ENCODE data around the gene CASP9.
"Not testable (repeated sequence)": the region's sequence is repeated elsewhere in the genome, so short reads cannot be mapped to it uniquely, and the experiment has no call there.

The CASP9 gene

GRCh38 chr1:15471723-15472122 lies 52.3 kb downstream of the CASP9 start:
- not testable (repeated sequence) for DNase-seq (ENCODE audit: low read depth in 2 of 2, low spot score in 1 of 2)

DNA sequence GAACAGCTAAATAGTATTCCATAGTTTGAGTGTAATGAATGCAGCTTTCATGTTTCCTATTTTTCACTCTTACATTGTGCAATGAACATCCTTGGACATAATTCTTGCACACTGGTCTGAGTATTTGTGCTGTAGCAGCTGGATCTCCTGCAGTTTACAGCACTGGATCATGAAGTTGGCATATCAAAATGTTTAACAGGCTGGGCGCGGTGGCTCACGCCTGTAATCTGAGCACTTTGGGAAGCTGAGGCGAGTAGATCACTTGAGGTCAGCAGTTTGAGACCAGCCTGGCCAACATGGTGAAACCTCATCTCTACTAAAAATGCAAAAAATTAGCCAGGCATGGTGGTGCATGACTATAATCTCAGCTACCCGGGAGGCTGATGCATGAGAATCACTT lies 52.9 kb downstream of the CASP9 start:
- not testable (repeated sequence) for DNase-seq (ENCODE audit: low read depth in 2 of 2, low spot score in 1 of 2)

DNA sequence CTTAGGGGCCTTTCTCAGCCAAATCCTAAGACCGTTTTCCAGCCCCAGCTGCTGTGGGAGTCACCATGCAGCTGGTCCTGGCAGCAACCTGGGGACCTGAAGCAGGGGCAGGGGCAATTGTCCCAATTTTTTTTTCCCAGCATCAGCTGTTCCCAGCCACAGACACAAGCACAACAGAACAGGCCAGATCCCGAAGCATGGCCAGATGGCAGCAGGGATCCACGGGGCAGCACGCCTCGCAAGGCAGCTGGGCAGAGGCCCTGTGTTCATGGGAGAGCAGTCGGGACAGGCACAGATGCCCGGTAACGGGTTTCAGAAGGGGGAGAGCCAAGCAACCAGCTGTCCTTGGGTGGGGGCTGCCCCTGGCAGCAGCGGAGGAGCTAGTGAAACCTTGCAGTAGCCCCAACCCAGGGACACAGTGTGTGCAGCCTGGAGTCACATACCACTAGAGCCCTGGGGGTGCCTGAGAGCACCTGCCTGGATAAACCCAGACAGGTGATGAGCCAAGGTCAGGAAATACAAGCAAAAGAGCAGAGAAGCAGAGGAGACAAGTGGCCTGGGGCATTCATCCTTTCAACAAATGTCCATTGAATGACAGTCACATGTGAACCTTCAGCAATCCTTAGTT lies 54.1 kb downstream of the CASP9 start:
- DNase-seq (ENCODE audit: low read depth in 2 of 2, low spot score in 1 of 2): not testable (repeated sequence)

GRCh38 chr1:15469361-15469760 lies 54.7 kb downstream of the CASP9 start:
- DNase-seq (ENCODE audit: low read depth in 2 of 2, low spot score in 1 of 2): no peak

- DNase-seq (ENCODE audit: low read depth in 2 of 2, low spot score in 1 of 2): no peak
These were observed 55.9 kb downstream of the CASP9 start for GRCh38 chr1:15468145-15468544.

DNA sequence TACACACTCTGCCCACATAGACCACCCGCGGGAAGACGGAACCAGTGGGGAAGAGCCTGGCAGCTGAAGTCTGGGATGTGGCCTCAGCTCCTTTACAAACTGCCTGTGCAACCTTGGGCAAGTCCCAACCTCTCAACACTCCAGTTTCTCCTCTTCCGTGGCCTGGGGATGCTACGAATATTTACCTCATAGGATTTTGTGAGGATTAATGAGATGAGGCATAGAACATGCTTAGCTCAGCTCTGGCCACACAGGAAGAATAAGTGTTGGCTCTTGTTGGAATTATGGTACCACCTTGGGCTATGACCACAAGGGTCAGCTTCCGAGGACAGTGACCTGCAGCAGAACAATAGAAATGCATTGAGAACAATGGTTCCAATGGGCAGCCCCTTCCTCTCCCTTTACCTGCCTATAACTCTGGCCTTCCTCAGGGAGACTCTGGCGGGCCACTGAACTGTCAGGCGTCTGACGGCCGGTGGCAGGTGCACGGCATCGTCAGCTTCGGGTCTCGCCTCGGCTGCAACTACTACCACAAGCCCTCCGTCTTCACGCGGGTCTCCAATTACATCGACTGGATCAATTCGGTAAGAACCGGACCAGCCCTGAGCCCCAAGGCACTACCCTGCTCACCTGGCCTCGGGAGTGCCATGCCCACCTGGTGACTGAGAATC lies 56.9 kb downstream of the CASP9 start:
- not testable (repeated sequence) for DNase-seq (ENCODE audit: low read depth in 2 of 2, low spot score in 1 of 2)

GRCh38 chr1:15465674-15466073 lies 58.3 kb downstream of the CASP9 start:
- DNase-seq (ENCODE audit: low read depth in 2 of 2, low spot score in 1 of 2): no peak

DNA sequence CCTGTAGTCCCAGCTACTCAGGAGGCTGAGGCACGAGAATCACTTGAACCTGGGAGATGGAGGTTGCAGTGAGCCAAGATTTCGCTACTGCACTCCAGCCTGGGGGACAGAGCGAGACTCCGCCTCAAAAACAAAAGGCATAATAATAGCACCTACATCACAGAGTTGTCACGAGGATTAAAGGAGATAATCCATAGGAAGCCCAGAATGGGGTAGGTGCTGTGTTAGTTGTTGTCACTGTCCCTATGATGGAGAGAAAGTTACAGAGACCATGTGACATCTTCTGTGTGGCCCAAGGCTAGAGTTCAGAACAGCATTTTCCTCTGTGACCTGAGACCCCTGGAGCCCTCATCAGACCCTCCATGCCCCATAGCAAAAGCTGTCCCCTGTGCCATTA lies 60.1 kb downstream of the CASP9 start:
- not testable (repeated sequence) for DNase-seq (ENCODE audit: low read depth in 2 of 2, low spot score in 1 of 2)

- DNase-seq (ENCODE audit: low read depth in 2 of 2, low spot score in 1 of 2): not testable (repeated sequence)
These were observed 60.8 kb downstream of the CASP9 start for GRCh38 chr1:15463064-15463800.

GRCh38 chr1:15460708-15461095 lies 63.3 kb downstream of the CASP9 start:
- no peak for DNase-seq (ENCODE audit: low read depth in 2 of 2, low spot score in 1 of 2)

DNA sequence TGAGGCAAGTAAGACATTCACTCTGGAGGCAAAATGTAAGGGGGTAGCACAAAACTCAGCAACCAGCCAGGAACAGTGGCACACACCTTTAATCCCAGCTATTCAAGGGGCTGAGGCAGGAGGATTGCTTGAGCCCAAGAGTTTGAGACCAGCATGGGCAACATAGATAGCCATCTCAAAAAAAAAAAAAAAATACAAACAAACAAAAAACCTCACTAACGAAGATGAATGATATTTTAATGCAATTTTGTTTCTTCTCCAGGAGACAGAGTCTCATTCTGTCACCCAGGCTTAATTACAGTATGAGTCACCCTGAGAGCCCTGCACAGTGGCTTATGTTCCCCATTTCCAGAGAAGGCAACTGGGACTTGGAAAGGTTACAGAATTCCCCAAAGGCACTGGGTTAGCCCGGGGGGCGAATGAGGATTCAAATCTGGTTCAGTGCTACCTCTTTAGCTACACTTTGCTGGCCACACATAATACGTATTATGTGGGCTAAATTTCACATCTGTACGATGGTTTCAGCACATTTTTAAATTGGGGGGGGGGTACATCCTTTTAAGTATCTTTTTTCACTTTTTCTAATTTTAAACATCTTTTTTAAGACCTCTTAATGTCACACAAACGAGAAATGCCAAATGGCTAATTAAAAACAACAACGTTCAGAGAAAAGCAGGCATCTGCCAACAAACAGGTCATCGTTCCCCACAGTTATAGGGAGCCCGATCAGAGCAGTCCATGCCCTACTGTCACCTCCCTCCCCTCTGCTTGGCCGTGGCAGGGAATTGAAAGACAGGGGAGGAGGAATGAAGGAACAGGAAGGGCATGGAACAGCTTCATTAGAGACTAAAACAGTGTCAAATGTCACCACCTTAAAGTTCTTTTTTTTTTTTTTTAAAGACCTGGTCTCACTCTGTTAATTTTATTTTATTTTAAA lies 64.0 kb downstream of the CASP9 start:
- no peak for DNase-seq (ENCODE audit: low read depth in 2 of 2, low spot score in 1 of 2)

GRCh38 chr1:15458388-15458787 lies 65.6 kb downstream of the CASP9 start:
- DNase-seq (ENCODE audit: low read depth in 2 of 2, low spot score in 1 of 2): not testable (repeated sequence)

- DNase-seq (ENCODE audit: low read depth in 2 of 2, low spot score in 1 of 2): no peak
These were observed 66.4 kb downstream of the CASP9 start for GRCh38 chr1:15457585-15457984.

GRCh38 chr1:15456313-15456954 lies 67.6 kb downstream of the CASP9 start, which contains the start of gene CELA2A:
CELA2A (plus strand) TSS chr1:15456732; CDS start chr1:15456754, 22 bp downstream.
- DNase-seq (ENCODE audit: low read depth in 2 of 2, low spot score in 1 of 2): no peak

DNA sequence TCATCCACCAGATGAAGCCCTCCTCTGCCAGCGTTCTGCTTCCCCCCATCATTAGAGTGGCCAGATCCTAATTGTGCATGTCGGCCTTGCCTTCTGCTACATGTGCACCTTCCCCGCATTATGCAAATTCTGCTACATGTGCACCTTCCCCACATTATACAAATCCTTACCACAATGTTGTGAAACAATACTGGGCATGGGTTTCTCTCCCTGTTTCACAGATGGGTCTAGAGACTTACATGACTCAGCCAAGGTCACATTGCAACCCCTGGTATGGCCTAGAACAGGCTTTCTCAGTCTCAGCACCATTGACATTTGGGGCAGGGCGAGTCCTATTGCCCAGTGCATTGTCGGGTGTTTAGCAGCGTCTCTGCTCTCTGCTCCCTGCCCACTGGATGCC lies 68.5 kb downstream of the CASP9 start:
- no peak for DNase-seq (ENCODE audit: low read depth in 2 of 2, low spot score in 1 of 2)

DNA sequence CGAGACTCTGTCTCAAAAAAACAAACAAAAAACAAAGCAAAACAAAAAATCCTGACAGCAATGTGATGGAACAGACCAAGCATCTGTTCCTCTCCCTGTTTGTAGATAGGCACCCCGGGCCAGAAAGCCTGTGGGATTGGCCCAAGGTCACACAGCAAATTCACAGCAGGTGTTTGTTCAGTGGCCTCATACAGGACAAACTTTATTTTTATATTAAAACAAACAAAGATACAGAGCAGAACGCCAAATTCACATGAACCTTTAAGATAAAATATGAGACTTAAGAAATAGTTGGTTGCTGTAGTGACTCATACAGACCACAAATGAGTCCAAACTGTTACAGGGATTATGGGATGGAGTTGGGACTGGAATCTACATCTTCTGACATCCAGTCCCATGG lies 69.8 kb downstream of the CASP9 start:
- no peak for DNase-seq (ENCODE audit: low read depth in 2 of 2, low spot score in 1 of 2)

- no peak for DNase-seq (ENCODE audit: low read depth in 2 of 2, low spot score in 1 of 2)
These were observed 70.3 kb downstream of the CASP9 start for GRCh38 chr1:15453734-15454133.

DNA sequence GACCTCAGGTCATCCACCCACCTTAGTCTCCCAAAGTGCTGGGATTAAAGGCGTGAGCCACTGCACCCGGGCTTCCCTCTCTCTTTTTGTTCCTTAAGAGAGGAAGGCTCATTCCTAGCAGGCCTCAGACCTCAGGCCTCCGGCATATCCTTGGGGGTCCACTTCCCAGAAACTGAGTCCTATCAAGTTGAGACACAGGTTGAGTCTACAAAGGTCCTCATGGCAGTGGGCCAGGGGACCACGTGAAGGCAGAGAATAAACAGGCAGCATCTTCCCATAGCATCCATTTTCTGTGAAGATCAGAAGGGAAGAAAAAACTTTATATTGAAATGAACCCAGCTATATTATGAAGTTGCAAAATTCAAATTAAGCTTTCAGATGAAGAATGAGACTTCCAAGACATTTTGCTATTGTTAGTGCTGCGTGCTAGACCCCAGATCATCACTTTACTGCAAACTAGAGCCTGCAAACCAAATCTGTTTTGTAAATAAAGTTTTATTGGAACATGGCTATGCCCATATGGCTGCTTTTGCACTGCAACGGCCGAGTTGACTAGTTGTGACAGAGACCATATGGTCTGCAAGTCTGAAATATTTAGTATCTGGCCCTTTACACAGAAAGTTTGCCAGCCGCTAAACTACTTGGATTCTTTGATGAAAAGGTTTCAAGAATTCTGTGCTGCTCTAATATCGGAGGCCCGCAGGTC lies 71.0 kb downstream of the CASP9 start:
- no peak for DNase-seq (ENCODE audit: low read depth in 2 of 2, low spot score in 1 of 2)

- no peak for DNase-seq (ENCODE audit: low read depth in 2 of 2, low spot score in 1 of 2)
These were observed 71.8 kb downstream of the CASP9 start for GRCh38 chr1:15452216-15452615.
